NCI-H82 treated with DMSO at 0.1 percent for 48 hours (cell line): ENCODE data around the gene WWOX.
A peak's percentile ranks its signal among the peaks of the same experiment; 100 is the strongest.
"Not testable (repeated sequence)": the region's sequence is repeated elsewhere in the genome, so short reads cannot be mapped to it uniquely, and the experiment has no call there.

Experiments
- DNase-seq: peaks from one replicate; lab custom pipeline; 2025; ENCODE audit not compliant: unreplicated experiment; lab: John Stamatoyannopoulos, UW

WWOX gene

GRCh38 chr16:79209308-79209707, 1109.9 kb downstream of the WWOX start:
- no peak for DNase-seq

- no peak for DNase-seq
These were observed 1111.2 kb downstream of the WWOX start for GRCh38 chr16:79210607-79211006.

- DNase-seq = no peak
These were observed 1112.1 kb downstream of the WWOX start for GRCh38 chr16:79211586-79211985.

GRCh38 chr16:79212114-79212791, 1112.8 kb downstream of the WWOX start:
- DNase-seq = no peak

DNA sequence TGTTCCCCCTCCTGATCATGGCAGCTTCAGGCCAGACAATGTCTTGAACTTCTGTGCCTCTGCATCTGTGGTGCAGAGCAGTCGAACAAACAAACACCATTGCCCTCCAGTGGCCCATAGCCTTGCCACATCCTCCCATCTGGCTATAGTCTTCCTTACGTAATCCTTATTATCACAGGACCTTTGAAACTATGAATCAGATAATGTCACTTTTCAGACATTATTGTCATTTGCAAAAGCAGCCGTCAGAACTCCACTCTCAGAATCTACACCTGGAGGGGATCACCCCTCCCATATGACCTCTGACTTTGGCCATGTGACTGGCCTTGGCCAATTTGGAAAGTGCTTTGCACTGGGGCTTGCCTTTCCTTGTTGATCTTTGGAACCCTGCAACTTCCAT, 1113.8 kb downstream of the WWOX start:
- DNase-seq = no peak

DNA sequence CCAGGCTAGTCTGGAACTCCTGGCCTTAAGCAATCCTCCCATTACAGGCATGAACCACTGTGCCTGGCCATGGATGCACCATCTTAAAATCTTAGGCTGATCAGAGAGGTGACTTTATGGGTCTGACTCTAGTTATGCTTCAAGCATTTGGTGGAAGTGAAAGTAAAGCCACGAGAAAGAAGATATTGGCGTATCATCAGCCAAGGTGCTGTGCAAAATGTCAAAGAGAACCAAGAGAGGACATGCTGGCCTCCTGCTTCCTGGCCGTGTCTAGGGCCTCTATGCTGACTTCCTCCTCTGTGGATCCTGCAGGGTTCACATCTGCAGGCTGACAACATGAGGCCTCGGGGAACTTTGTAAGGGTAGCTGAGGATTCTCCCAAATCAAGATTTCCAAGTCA, 1115.8 kb downstream of the WWOX start:
- no peak for DNase-seq

DNA sequence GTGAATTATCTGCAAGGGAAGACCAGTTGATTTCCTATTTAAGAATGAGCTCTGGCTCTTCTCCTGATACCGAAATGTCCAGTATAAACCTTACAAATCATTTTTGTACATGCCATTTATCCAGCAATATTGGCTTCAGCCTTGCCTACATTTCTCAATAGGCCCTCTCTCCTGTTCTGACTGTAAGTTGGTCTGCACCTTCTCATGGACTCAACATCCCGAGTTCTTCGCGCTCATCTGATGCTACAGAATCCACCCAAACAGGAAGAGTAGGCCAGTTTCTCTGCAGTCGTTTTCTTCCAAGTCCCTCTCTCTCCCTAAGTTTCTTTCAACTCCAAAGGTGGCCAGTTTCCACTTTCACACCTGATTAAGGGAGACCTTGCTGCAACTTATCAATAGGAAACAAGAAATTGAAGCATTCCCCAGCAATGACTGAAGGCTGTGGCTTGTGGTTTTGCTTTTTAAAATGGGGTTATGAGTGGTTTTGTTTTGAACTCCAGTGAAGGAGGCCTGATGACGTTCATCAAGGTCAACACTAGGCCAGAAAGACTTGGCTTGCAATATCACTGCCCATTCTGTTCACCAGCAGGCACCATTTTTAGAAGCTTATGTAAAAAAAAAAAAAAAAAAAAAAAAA, 1118.0 kb downstream of the WWOX start:
- DNase-seq = no peak

GRCh38 chr16:79218351-79218750, 1118.9 kb downstream of the WWOX start:
- no peak for DNase-seq

DNA sequence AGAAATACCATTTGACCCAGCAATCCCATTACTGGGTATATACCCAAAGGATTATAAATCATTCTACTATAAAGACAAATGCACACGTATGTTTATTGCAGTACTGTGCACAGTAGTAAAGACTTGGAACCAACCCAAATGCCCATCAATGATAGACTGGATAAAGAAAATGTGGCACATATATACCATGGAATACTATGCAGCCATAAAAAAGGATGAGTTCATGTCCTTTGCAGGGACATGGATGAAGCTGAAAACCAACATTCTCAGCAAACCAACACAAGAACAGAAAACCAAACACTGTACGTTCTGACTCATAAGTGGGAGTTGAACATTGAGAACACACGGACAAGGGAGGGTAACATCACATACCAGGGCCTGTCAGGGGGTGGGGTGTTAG, 1126.5 kb downstream of the WWOX start:
- DNase-seq = not testable (repeated sequence)

DNA sequence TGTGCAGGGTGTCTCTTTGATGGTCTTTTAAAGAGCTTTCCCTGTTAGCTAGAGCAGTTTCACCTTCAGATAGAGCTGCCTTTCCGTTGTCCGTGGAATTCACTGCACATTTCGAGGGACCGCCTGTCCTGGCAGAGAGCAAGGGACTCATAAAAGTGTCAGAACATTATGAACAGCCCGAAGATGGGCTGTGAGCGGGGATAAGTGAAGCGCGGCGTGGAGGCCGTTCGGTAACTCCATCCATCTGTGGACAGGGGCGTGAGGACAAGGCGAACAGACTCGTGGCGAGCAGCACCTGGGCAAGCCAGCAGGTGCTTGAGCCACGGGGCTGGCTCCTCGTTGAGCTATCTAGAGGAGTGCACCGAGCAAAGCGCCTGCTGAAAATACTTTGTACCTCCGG, 1129.9 kb downstream of the WWOX start:
- DNase-seq = no peak

DNA sequence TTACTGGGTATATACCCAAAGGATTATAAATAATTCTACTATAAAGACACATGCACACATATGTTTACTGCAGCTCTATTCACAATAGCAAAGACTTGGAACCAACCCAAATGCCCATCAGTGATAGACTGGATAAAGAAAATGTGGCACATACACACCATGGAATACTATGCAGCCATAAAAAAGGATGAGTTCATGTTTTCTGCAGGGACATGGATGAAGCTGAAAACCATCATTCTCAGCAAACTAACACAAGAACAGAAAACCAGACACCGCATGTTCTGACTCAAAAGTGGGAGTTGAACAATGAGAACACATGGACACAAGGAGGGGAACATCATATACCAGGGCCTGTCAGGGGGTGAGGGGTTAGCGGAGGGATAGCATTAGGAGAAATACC, 1146.2 kb downstream of the WWOX start:
- DNase-seq = not testable (repeated sequence)

- DNase-seq = no peak
These were observed 1147.9 kb downstream of the WWOX start for GRCh38 chr16:79247386-79247785.

DNA sequence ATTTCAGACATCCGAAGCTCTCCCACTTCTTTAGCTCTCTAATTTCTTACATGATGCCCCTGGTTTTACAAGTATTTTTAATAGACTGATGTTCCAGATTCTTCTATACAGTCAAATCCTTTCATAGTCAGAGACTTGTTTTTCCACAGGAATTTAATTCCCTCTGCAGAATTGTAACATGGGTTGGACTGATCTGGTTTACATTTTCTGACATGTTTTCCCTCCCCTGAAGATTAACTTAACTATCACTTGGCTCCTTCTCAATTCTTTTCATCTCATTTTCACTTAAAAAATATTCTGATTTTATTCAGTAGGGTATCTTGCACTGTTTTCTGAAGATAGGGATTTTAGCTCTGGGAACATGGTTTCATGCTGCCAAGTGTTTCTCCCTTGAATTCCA, 1148.9 kb downstream of the WWOX start:
- no peak for DNase-seq

DNA sequence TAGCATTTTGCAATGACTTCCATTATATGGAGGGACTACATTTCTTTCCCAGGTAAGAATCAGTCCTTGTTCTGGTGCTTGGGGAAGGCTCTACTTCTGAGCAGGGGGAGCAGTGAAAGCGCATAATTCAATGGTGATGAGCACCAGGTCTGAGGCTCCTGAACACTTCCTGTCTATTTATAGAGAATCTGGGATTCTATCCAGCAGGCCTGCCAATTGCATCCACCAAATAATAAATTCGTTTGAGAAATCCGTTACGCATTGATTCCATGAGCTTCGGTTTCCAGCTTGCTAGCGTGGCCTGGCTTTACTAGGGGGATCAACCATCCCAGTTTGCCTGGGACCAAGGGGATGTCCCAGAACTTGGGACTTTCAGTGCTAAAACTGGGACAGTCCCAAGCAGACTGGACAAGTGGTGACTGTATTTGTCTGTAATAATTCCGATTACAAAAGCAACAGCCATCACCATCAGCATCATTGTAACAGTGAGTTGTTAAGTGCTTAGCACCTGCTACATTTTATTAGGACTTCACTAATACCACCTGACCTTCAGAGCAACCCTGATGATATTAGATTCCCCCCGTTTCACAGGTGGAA, 1151.1 kb downstream of the WWOX start:
- no peak for DNase-seq

DNA sequence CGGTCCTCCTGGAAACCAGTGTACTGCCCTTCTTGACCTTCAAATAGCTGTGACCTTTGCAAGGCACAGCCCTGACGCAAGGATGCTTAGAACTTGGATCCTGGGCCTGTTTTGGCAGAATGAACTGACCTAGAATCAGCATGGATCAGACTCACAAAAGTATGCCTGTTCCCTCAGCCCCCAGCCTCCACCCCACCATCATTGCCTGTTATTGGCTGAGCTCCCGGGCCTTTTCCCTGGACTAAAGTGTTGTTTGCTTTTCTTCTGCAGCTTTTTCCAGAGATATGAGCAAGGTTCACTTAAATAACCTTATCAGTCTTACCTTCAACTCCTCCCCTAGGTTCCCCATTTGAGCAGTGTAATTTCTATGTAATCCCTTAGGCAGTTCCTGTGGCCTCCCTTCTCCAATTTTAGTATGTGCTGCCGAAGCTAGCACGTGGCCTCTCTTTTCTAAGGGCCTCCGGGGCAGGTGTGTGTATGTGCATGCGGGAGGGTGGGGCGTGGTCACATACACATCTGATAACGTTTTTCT, 1153.7 kb downstream of the WWOX start:
- DNase-seq = no peak

DNA sequence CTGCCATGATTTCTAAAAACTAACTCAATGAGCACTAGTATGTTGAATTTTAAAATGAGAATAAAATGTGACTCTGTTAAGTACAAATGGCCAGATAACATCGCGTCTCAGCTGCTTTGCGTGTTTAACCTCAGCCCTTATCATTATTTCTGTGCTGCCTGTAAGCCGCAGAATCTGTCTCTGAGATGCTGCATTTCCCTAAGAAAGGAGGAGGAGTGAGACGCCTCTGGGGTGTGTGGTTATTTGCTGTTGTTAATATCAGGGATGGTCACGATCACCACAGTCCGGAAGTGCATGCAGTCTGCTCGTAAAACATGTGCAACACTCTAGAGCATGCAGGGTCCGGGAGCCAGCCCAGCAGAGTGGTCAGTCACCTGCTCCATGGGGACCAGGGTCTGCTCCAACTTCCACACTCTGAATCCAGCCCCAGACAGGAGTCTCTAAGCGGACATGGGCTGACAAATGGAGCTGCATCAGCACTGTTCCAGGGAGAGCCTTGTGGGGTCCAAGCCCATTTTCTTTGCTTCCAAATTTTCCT, 1158.6 kb downstream of the WWOX start:
- DNase-seq = no peak

DNA sequence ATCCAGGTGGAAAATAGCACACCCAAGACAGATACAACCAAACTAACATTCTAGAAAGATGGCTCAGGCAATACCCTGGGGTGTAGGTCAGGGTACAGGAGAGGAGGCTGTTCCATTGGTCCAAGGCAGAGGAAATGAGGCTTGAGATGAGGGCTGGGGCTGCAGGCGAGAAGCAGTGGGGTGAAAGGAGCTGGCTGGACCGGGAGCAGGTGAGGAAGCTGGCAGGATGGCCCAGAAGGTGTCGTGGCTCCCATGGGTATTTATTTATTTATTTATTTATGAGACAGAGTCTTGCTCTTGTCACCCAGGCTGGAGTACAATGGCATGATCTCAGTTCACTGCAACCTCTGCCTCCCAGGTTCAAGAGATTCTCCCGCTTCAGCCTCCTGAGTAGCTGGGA, 1161.4 kb downstream of the WWOX start:
- not testable (repeated sequence) for DNase-seq

- peak; percentile 6 for DNase-seq
These were observed 1162.1 kb downstream of the WWOX start for GRCh38 chr16:79261481-79261940.

DNA sequence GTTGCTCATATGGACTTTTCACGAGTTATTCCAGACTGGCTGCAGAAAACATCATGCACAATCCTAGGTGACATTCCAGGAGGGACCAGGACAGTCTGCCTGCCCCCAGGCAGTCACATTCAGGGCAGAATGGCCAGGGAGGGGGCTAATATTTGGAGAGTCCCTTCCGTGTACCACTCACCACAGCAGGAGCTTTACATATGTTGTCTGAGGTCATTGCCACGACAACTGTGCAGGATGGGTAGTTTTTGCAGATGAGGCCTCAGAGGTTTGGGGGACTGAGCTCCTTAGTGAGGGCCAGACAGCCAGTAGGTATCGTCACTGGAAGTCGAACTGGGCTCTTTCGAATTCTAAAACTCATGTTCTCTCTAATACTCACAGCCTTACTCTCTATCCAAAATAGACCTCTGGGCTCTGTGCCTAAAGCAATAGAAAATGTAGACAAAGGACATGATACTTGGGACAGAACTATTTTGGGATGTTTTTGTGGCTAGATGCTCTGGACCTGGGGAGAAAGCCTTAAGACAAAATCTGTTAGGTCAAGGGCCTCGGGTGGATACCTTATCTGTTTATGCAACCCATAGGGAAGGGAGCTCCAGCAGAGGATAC, 1162.6 kb downstream of the WWOX start:
- DNase-seq = no peak
